Measurements from ENCODE around the gene PBX1.
A peak's percentile ranks its signal among the peaks of the same experiment; 100 is the strongest.

Gene PBX1

GRCh38 chr1:164563721-164564360, 4.9 kb downstream of the PBX1 start:
- TF ChIP-seq CTCF (IDR thresholded peaks at IDR 0.05; ENCODE audit: low read depth, low read length, missing control alignments), result no peak
- DNase-seq (ENCODE audit: extremely low read depth, low read depth), result no peak
- H3K4me3 ChIP-seq (replicated peaks; ENCODE audit: low read depth, low read length), result peak overlapping the region; percentile 91

GRCh38 chr1:164564378-164564777, 5.4 kb downstream of the PBX1 start:
- no peak for DNase-seq (ENCODE audit: extremely low read depth, low read depth)
- H3K4me3 ChIP-seq (replicated peaks; ENCODE audit: low read depth, low read length), result peak overlapping the region; percentile 91
- no peak for TF ChIP-seq CTCF (IDR thresholded peaks at IDR 0.05; ENCODE audit: low read depth, low read length, missing control alignments)

GRCh38 chr1:164565357-164565756, 6.4 kb downstream of the PBX1 start:
- no peak for DNase-seq (ENCODE audit: extremely low read depth, low read depth)
- peak overlapping the region; percentile 30 for H3K4me3 ChIP-seq (replicated peaks; ENCODE audit: low read depth, low read length)
- no peak for TF ChIP-seq CTCF (IDR thresholded peaks at IDR 0.05; ENCODE audit: low read depth, low read length, missing control alignments)

GRCh38 chr1:164567774-164568173, 8.8 kb downstream of the PBX1 start:
- TF ChIP-seq CTCF (IDR thresholded peaks at IDR 0.05; ENCODE audit: low read depth, low read length, missing control alignments), result no peak
- DNase-seq (ENCODE audit: extremely low read depth, low read depth), result no peak
- H3K4me3 ChIP-seq (replicated peaks; ENCODE audit: low read depth, low read length), result no peak overlapping the region

- DNase-seq (ENCODE audit: extremely low read depth, low read depth), result no peak
- no peak overlapping the region for H3K4me3 ChIP-seq (replicated peaks; ENCODE audit: low read depth, low read length)
- TF ChIP-seq CTCF (IDR thresholded peaks at IDR 0.05; ENCODE audit: low read depth, low read length, missing control alignments), result no peak
Measured at GRCh38 chr1:164569241-164569640, 10.3 kb downstream of the PBX1 start.

- DNase-seq (ENCODE audit: extremely low read depth, low read depth), result no peak
- no peak overlapping the region for H3K4me3 ChIP-seq (replicated peaks; ENCODE audit: low read depth, low read length)
- no peak for TF ChIP-seq CTCF (IDR thresholded peaks at IDR 0.05; ENCODE audit: low read depth, low read length, missing control alignments)
Measured at GRCh38 chr1:164569866-164570265, 10.9 kb downstream of the PBX1 start.

- no peak overlapping the region for H3K4me3 ChIP-seq (replicated peaks; ENCODE audit: low read depth, low read length)
- no peak for TF ChIP-seq CTCF (IDR thresholded peaks at IDR 0.05; ENCODE audit: low read depth, low read length, missing control alignments)
- no peak for DNase-seq (ENCODE audit: extremely low read depth, low read depth)
Measured at GRCh38 chr1:164571333-164571732, 12.3 kb downstream of the PBX1 start.

Data from HFF-Myc (cell line).